ENCODE results near the gene RGS6. TPM values are rescaled to one million over a fixed set of nuclear protein-coding genes. Genes with fewer than 3 reads are reported as not detected.

The RGS6 gene
- total and polyA plus RNA-seq, 8 donors: 0.12 to 4.1 (median 2.8) TPM

DNA sequence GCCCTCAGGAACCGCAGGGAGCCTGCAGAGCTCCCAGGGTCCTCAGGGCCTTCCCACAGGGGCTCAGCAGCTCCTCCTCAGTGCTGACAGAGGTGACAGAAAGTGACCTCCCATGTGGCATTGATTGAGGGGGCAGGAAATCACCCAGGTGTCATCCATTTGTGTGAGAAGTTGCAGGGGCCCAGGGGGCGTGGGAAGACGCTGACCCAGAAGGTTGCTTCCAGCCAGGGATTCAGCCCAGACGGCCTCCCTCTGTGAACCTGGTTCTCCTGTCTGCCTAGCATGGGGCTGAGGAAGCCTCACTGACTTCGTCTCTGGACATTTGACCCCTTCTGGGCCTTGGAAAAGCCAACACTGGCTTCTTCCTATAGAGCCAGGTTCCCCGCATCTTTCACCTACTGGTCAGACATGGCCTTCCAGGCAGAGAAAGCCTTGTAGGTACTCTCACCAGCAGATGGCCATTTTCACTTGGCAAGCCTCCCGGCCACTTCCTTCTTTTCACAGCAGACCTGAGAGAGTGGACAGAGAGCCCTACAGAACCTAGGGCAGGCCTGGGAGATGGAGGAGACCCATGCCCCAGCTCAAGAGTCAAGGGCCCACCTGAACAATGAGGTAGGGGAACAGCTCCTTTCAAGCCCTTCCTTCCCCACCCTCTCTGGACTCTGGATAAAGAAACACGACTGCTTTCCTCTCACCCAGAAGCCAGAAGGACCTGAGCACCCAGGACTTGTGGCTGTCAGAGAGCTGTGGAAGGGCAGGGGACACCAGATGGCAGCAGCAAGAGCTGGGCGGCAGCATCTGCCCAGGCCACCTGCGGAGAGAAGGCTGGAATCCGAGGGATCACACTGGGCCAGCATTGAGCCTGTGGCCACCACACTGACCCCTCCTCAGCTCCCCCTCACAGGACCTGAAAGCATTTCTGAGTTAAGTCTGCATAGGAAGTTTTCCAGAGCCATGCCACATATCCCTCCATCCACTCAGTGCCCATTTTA is 583.8 kb downstream of the RGS6 start:
- Histone ChIP-seq H3K36me3 (no peaks in the 10 kb centered on the region), H3K4me3 (no peak overlapping the region), H3K4me1 (peaks cover 0 to 7% of the 10 kb centered on the region in 2 donors), H3K27ac (no peak overlapping the region), H3K27me3 (no peaks in the 10 kb centered on the region), H3K9me3 (peaks cover 0 to 4% of the 10 kb centered on the region in 2 donors)
- TF ChIP-seq, protein P1, sequence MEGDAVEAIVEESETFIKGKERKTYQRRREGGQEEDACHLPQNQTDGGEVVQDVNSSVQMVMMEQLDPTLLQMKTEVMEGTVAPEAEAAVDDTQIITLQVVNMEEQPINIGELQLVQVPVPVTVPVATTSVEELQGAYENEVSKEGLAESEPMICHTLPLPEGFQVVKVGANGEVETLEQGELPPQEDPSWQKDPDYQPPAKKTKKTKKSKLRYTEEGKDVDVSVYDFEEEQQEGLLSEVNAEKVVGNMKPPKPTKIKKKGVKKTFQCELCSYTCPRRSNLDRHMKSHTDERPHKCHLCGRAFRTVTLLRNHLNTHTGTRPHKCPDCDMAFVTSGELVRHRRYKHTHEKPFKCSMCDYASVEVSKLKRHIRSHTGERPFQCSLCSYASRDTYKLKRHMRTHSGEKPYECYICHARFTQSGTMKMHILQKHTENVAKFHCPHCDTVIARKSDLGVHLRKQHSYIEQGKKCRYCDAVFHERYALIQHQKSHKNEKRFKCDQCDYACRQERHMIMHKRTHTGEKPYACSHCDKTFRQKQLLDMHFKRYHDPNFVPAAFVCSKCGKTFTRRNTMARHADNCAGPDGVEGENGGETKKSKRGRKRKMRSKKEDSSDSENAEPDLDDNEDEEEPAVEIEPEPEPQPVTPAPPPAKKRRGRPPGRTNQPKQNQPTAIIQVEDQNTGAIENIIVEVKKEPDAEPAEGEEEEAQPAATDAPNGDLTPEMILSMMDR (IDR thresholded peaks at IDR 0.05): no peak
- DNase-seq (no peak), ATAC-seq (no peak)
- intact Hi-C loops (cut with DNase I): loop anchor here (2.0 to 10.0 kb wide), 3 partner anchors 387 to 429 kb away; no protein-coding TSS in a partner anchor

DNA sequence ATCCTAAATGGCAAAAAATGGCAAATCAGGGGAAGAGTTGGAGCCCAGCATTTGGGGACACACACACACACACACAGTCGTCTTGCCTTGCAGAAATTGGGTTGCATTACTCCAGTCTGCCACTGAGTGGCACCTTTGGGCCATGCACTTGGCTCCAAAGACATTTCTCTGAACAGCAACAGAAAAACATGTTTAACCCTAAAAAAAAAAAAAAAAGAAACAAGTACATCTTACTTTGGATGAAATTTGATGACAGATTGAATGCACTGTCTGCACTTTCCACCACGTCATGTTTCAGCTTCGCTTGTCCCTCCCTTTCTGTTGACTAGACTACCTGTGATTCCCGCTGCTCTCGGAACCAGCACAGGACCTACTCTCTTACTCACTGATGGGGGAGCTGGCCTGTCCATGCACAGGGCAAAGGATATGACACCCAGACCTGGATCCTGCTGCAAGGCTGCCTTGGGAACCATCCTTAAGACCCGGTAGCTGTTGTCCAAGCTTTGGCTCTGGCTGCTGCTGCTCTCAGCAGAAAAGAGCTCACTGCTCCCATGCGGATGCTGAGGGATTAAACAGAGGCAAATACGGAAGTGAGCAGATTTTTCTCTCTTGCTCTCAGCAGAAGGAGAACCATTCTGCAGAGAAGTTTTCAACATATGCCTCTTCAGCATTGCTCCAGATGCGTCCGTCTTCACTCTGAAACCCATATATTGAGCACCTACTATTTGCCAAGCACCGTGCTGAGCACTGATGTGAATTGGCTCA is 584.9 kb downstream of the RGS6 start:
- peak in 3 of 4 donors; percentile 62 to 82 (median 74) for DNase-seq
- Histone ChIP-seq H3K27me3 (no peaks in the 10 kb centered on the region), H3K27ac (no peak overlapping the region), H3K4me1 (peaks cover 0 to 7% of the 10 kb centered on the region in 2 donors), H3K4me3 (no peak overlapping the region), H3K9me3 (peaks cover 0 to 4% of the 10 kb centered on the region in 2 donors), H3K36me3 (no peaks in the 10 kb centered on the region)
- intact Hi-C loops (cut with DNase I): loop anchor here (2.0 to 10.0 kb wide), 3 partner anchors 386 to 428 kb away; no protein-coding TSS in a partner anchor
- ATAC-seq: peak; percentile 94
- TF ChIP-seq, protein P1 (IDR thresholded peaks at IDR 0.05): peak; percentile 82 to 88

DNA sequence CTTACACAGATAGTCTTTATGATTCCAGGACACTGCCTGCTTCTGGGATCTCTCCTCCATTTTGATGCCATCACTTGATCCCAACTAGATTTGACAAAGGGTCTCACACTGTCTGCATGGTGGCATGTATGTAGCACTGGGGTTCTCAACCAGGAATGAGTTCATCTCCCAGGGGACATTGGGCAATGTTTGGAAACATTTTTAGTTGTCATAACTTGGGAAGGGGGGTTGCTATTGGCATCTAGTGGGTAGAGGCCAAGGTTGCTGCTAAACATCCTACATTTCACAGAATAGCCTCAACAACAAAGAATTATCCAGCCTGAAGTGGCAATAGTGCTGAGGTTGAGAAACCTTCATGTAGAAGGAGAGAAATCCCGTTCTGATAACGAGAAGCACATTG is 585.5 kb downstream of the RGS6 start:
- no peak for ATAC-seq
- Histone ChIP-seq H3K4me3 (no peak overlapping the region), H3K9me3 (peaks cover 0 to 4% of the 10 kb centered on the region in 2 donors), H3K36me3 (no peaks in the 10 kb centered on the region), H3K27me3 (no peaks in the 10 kb centered on the region), H3K4me1 (peaks cover 0 to 7% of the 10 kb centered on the region in 2 donors), H3K27ac (no peak overlapping the region)
- intact Hi-C loops (cut with DNase I): loop anchor here (2.0 to 10.0 kb wide), 3 partner anchors 385 to 427 kb away; no protein-coding TSS in a partner anchor
- DNase-seq: no peak
- TF ChIP-seq, protein P1 (IDR thresholded peaks at IDR 0.05): no peak

DNA sequence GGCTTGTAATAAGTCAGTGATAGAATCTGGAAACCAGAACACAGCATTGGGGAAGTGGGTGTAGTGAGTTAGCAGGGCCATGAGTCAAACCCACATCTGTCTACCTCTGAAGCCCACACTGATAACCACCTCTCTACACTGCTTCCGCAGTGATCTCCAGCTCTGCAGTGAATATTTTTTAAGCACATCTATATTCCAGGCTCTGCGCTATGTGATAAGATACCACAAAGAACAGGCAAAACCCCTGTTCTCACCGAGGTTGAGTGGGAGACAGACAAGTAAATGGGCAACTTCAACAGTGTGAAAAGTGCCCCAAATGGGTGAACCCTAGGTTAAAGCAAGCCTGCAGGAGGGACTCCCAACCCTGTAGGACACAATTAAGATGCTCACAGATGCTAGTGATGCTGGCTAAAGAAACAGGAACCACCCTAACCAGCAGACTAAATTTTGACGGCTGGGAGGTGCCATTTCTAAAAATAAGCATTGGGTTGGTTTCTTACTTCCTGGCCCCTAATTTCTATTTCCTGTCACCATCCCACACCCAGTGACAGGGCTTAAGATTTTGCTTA is 586.7 kb downstream of the RGS6 start:
- peaks cover 0 to 7% of the 10 kb centered on the region in 2 donors for H3K4me1 ChIP-seq
- no peak overlapping the region for H3K4me3 ChIP-seq
- peaks cover 0 to 4% of the 10 kb centered on the region in 2 donors for H3K9me3 ChIP-seq
- H3K36me3 ChIP-seq: no peaks in the 10 kb centered on the region
- ATAC-seq: no peak
- no peaks in the 10 kb centered on the region for H3K27me3 ChIP-seq
- DNase-seq: no peak
- TF ChIP-seq, protein P1 (IDR thresholded peaks at IDR 0.05): no peak
- intact Hi-C loops (cut with DNase I): loop anchor here (10.0 kb wide), 2 partner anchors 386 to 426 kb away; no protein-coding TSS in a partner anchor
- no peak overlapping the region for H3K27ac ChIP-seq

All from left lung (tissue), 10 donors.